Measurements from ENCODE around the gene NAT16. TPM values are rescaled to one million over a fixed set of nuclear protein-coding genes. Genes with fewer than 3 reads are reported as not detected.

The NAT16 gene
- total and polyA plus RNA-seq, 2 of the 4 experiments (the other 2 are of a cell fraction) = 0.05 TPM; not detected in 1

DNA sequence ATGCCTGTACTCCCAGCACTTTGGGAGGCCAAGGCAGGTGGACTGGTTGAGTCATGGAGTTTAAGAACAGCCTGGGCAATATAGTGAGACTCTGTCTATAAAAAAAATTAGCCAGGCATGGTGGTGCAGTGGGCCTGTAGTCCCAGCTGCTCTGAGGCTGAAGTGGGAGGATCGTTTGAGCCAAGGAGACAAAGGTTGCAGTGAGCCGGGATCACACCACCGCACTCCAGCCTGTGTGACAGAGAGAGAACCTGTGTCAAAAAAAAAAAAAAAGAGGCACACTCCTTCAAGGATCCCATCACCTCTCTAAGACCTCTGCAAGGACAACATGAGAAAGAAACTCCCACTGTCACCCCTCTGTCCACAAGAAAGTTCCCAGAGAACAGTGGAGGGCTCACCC is 4.4 kb downstream of the NAT16 start:
- no peak overlapping the region for H3K4me3 ChIP-seq (ENCODE audit: insufficient read depth, low read depth, low read length)
- dilution Hi-C loops (cut with HindIII; ENCODE audit: low sequenced_read_pairs, unreplicated experiment) = no loop called here
- no peak overlapping the region for H3K4ac ChIP-seq (ENCODE audit: low read depth, low read length)
- no peak overlapping the region for H2BK20ac ChIP-seq (ENCODE audit: low read depth, low read length)
- no peak overlapping the region for H3K56ac ChIP-seq (ENCODE audit: extremely low read depth, insufficient read depth, low read length)
- no peaks in the 10 kb centered on the region for H3K79me1 ChIP-seq (ENCODE audit: low read depth in 1 of 2, low read length in 2 of 2)
- peaks cover 3% of the 10 kb centered on the region; the same call in 1 of the 2 replicates for H3K4me1 ChIP-seq (ENCODE audit: control insufficient read depth, insufficient read depth, low read length)
- H3K23ac ChIP-seq (ENCODE audit: low read depth, low read length) = no peak overlapping the region
- H4K20me1 ChIP-seq (ENCODE audit: insufficient read depth, low read length) = no peaks in the 10 kb centered on the region; the same call in 1 of the 2 replicates
- ChIA-PET CTCF (no interaction called here), POLR2A (ENCODE audit: unreplicated experiment) (no interaction called here)
- intact Hi-C loops (cut with micrococcal nuclease) = no loop called here
- H3K9ac ChIP-seq (ENCODE audit: low read depth, low read length) = no peak overlapping the region
- no peak overlapping the region for H2AFZ ChIP-seq (replicated peaks; ENCODE audit: low read length, poor library complexity)
- H2BK120ac ChIP-seq (ENCODE audit: low read depth, low read length) = no peak overlapping the region
- no peak for DNase-seq
- H3K4me2 ChIP-seq (ENCODE audit: low read depth, low read length) = no peak overlapping the region
- H4K8ac ChIP-seq (ENCODE audit: low read depth in 2 of 2, low read length in 2 of 2) = no peak overlapping the region
- BruUV-seq (replicated peaks) = no TSS peak
- H3K9me3 ChIP-seq (ENCODE audit: control insufficient read depth, insufficient read depth, low read length) = peaks cover 4% of the 10 kb centered on the region; the same call in 1 of the 2 replicates
- H3K9me1 ChIP-seq (ENCODE audit: insufficient read depth, low read length) = no peaks in the 10 kb centered on the region
- no peak for TF ChIP-seq MAZ (IDR thresholded peaks at IDR 0.05; ENCODE audit: borderline replicate concordance, low read depth, low read length)
- no peak for TF ChIP-seq CEBPB (IDR thresholded peaks at IDR 0.05; ENCODE audit: low read depth, low read length)
- no peak for TF ChIP-seq SMC3 (IDR thresholded peaks at IDR 0.05; ENCODE audit: low read depth, low read length)
- TF ChIP-seq RFX5 (IDR thresholded peaks at IDR 0.05; ENCODE audit: low read depth, low read length) = no peak
- TF ChIP-seq CHD1 (IDR thresholded peaks at IDR 0.05; ENCODE audit: low read depth, low read length) = no peak
- no peak for TF ChIP-seq POLR2A (IDR thresholded peaks at IDR 0.05; ENCODE audit: low read depth, low read length)
- no peak for TF ChIP-seq FOS (IDR thresholded peaks at IDR 0.05; ENCODE audit: low read depth, low read length)
- no peak for TF ChIP-seq RCOR1 (IDR thresholded peaks at IDR 0.05; ENCODE audit: insufficient replicate concordance, low read length)
- no peak for TF ChIP-seq ELK1 (IDR thresholded peaks at IDR 0.05; ENCODE audit: borderline replicate concordance, low read depth, low read length)
- no peak for TF ChIP-seq NFE2L2 (IDR thresholded peaks at IDR 0.05; ENCODE audit: low read depth, low read length)
- no peak for TF ChIP-seq MXI1 (IDR thresholded peaks at IDR 0.05; ENCODE audit: borderline replicate concordance, low read depth, low read length)
- H2BK5ac ChIP-seq (ENCODE audit: low read depth, low read length, poor library complexity, severe bottlenecking) = no peak overlapping the region
- H2BK15ac ChIP-seq (ENCODE audit: low read depth, low read length) = no peak overlapping the region
- in situ Hi-C loops (cut with MboI; ENCODE audit: low sequenced_read_pairs) = no loop called here
- H3K27me3 ChIP-seq (ENCODE audit: control insufficient read depth, insufficient read depth, low read length) = peaks cover 92% of the 10 kb centered on the region
- no peak overlapping the region for H2AK9ac ChIP-seq (replicated peaks; ENCODE audit: low read depth, low read length, poor library complexity)
- H3K27ac ChIP-seq (ENCODE audit: insufficient read depth, low read length) = no peak overlapping the region
- WGBS, 2 experiments (ENCODE audit: extremely low coverage in 2 of 2, insufficient read length in 1 of 2) = no CpG with 5 or more reads among the region's 3 CpGs
- H2AK5ac ChIP-seq (ENCODE audit: low read depth, low read length) = no peak overlapping the region
- ATAC-seq (ENCODE audit: low read depth) = no peak
- no peak overlapping the region for H3K14ac ChIP-seq (replicated peaks; ENCODE audit: low read depth, low read length)
- H4K5ac ChIP-seq (ENCODE audit: low read depth, low read length) = no peak overlapping the region
- H3K36me3 ChIP-seq (ENCODE audit: control insufficient read depth, insufficient read depth, low read length) = no peaks in the 10 kb centered on the region
- no peak overlapping the region for H3K18ac ChIP-seq (ENCODE audit: low read depth, low read length)
- H4K91ac ChIP-seq (ENCODE audit: insufficient read depth, low read depth, low read length) = no peak overlapping the region
